Measurements from ENCODE around the gene SEMA6B. TPM values are rescaled to one million over a fixed set of nuclear protein-coding genes. Genes with fewer than 3 reads are reported as not detected.

Gene SEMA6B
- total RNA-seq, 2 donors from 2014 or later = 3.9 to 10.8 TPM

GRCh38 chr19:4503825-4504170 lies 55.7 kb downstream of the SEMA6B start:
- Histone ChIP-seq H3K4me1 (peaks cover 0 to 9% of the 10 kb centered on the region in 2 donors), H3K36me3 (peaks cover 94% of the 10 kb centered on the region), H3K27me3 (no peaks in the 10 kb centered on the region), H3K4me3 (no peak overlapping the region), H3K9me3 (no peaks in the 10 kb centered on the region), H3K27ac (no peak overlapping the region)
- TF ChIP-seq CTCF (IDR thresholded peaks at IDR 0.05) = no peak
- DNase-seq (ENCODE audit: low spot score) = no peak

GRCh38 chr19:4503132-4503824 lies 56.2 kb downstream of the SEMA6B start:
- TF ChIP-seq CTCF (IDR thresholded peaks at IDR 0.05) = no peak
- Histone ChIP-seq H3K4me3 (no peak overlapping the region), H3K9me3 (no peaks in the 10 kb centered on the region), H3K36me3 (peaks cover 94% of the 10 kb centered on the region), H3K4me1 (peaks cover 0 to 9% of the 10 kb centered on the region in 2 donors), H3K27ac (no peak overlapping the region), H3K27me3 (no peaks in the 10 kb centered on the region)
- no peak for DNase-seq (ENCODE audit: low spot score)

GRCh38 chr19:4502282-4503131 lies 57.0 kb downstream of the SEMA6B start:
- H3K27ac ChIP-seq = no peak overlapping the region
- H3K36me3 ChIP-seq = peaks cover 94% of the 10 kb centered on the region
- no peak overlapping the region for H3K4me3 ChIP-seq
- no peaks in the 10 kb centered on the region for H3K9me3 ChIP-seq
- H3K4me1 ChIP-seq = peaks cover 0 to 9% of the 10 kb centered on the region in 2 donors
- no peaks in the 10 kb centered on the region for H3K27me3 ChIP-seq
- TF ChIP-seq CTCF (IDR thresholded peaks at IDR 0.05) = no peak
- DNase-seq (ENCODE audit: low spot score) = no peak

- no peaks in the 10 kb centered on the region for H3K27me3 ChIP-seq
- H3K36me3 ChIP-seq = peaks cover 92% of the 10 kb centered on the region
- no peaks in the 10 kb centered on the region for H3K9me3 ChIP-seq
- DNase-seq (ENCODE audit: low spot score) = no peak
- no peak for TF ChIP-seq CTCF (IDR thresholded peaks at IDR 0.05)
- no peak overlapping the region for H3K4me3 ChIP-seq
- H3K27ac ChIP-seq = no peak overlapping the region
- H3K4me1 ChIP-seq = peaks cover 0 to 4% of the 10 kb centered on the region in 2 donors
These were observed 57.8 kb downstream of the SEMA6B start for GRCh38 chr19:4501691-4502090.

GRCh38 chr19:4500841-4501591 lies 58.5 kb downstream of the SEMA6B start:
- Histone ChIP-seq H3K27ac (no peak overlapping the region), H3K36me3 (peaks cover 91% of the 10 kb centered on the region), H3K27me3 (no peaks in the 10 kb centered on the region), H3K4me3 (no peak overlapping the region), H3K9me3 (no peaks in the 10 kb centered on the region), H3K4me1 (no peaks in the 10 kb centered on the region)
- no peak for DNase-seq (ENCODE audit: low spot score)
- no peak for TF ChIP-seq CTCF (IDR thresholded peaks at IDR 0.05)

All from right atrium auricular region (tissue), 2 donors.